ENCODE measurements around the gene RASGRP1.

RASGRP1 gene

DNA sequence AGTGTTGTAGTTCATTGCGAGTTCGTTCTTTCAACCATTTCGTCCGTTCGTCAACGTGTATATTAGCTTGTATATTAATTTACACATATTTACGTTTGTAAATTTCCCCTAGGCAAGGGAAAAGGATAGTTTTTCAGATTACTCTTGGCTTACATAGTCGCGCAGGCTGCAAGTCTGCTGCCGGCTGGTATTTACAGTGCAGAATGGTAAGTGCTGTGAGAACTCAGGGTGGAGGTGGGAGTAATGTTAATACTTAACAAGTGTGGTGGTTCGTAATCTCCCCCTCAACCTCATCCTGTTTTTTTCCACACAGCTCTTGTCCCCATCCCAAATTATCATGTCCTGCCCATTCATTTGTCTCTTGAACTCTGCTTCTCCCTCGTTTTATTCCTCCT, 109.9 kb downstream of the RASGRP1 start:
- DNase-seq: no peak

- peak; percentile 82 for DNase-seq
Observed at GRCh38 chr15:38453971-38454695, 110.5 kb downstream of the RASGRP1 start, which contains the start of gene FAM98B. TSS of gene FAM98B (plus strand) at chr15:38454127. CDS start at chr15:38454162, 35 bp downstream.

GRCh38 chr15:38441130-38441519, 123.5 kb downstream of the RASGRP1 start:
- no peak for DNase-seq

DNA sequence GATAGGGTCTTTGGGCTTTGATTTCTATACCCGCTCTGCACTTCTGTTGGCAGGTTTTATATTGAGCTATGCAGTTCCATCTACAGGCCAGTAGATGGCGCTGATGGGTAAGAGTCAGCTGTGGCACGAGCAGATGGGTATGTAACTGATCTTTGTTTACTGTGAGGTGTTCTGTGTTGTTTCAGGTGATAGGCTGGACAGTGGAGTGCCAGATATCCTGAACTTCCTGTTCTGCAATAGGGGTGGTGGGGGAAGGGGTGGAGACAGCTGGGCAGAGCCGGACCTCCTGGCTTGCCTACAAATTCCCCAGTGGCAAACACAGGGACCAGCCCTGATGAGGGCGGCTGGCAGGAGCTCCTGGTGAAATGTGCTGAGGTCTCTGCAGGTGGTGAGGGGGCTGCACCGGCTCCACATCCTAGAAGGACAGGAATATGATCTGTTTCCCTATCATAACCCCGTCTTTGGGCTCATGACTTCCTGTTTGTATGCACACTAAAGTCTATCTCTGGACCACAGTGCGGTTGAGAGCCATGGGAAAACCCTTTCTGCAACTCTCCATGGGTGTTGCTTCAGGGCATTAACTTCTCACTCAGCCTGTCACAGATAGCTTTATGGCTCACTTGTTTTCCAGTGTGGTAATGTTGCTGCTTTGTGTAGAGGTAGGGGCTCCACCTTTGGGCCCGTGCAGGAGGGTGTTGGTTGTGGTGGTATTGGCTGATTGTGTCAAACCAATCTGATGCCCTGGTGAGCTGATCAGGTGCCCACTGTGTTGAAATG, 124.1 kb downstream of the RASGRP1 start:
- DNase-seq: peak; percentile 65

Data from NCI-H345 (cell line).